Islet of Langerhans (tissue), 1 donor: Measurements from ENCODE around the gene HSP90AB1.

Experiments used
- FAIRE-seq: peaks from one replicate; lab custom pipeline; 2011; peaks lifted over from hg19 to GRCh38; lab: Jason Lieb, UNC

The HSP90AB1 gene

GRCh38 chr6:44269178-44269920, 22.4 kb downstream of the HSP90AB1 start:
- FAIRE-seq = no peak

DNA sequence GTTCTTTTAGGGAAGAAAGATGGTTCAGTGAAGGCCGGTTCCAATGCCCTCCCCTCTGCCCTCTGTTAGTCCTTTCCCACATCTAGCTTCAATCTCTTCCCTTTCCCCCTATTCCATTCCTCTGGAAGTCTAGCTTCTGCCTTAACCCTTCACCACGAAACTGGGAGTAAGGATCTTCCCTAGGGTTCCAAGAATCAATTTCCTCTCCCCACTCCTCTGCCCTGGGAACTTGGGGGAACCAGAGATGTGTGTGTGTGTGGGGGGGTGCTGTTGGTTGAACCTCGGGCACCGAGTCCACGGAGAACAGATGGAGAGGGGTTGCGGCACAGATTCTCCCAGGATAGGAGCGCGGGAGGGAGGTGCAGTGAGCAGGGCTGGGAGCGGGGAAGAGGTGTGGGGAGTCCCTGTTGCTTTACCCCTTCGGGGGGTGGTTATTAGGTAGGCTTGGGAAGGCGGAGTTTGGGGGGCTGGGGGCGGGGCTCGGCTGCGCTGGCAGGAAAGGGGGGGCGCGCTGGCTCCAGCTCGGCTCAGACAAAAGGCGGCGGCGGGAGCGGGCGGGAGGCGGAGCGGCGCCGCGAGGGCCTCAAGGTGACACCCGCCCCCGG, 23.1 kb downstream of the HSP90AB1 start, which contains the start of gene TMEM151B:
TMEM151B (plus strand) TSS at position 530 of the 605 bp plus-strand sequence. CDS start 293 bp downstream, outside the sequence.
- no peak for FAIRE-seq

DNA sequence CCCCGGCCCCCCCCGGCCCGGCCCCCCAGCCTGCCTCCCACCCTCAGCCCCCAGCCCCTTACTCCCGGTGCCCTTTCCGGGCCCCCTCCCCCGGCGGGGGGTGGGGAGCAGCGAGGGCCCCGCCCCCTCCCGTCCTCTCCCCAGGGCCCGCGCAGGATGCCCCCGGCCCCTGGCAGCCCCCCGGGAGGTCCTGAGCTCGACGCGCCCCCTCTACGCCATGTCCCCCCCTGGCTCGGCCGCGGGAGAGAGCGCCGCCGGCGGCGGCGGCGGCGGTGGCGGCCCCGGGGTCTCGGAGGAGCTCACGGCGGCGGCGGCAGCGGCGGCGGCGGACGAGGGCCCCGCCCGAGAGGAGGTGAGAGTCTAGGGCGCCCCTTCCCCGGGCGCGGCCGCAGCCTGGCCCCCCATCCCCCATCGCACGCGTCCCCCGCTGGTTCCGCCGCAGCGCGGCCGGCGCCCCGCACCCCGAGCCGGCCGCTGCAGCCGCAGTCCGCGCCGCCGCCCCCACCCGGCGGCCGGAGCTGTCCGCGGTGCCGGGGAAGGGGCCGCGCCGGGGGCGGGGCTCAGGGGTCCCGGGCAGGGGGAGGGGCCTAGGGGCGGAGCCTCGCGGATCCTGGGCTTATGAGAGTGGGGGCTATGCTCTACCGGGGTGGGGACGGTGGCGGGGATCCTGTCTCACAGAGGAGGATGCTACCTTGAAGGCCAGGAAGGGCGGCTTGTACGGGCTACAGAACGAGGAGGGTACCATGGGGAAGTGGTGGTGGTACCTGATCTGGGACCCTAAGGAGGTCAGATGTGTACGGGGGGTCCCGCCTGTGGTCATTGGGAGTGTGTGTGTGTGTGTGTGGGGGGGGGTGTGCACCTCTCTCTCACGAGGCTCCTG, 23.9 kb downstream of the HSP90AB1 start:
- no peak for FAIRE-seq

GRCh38 chr6:44271406-44271723, 24.5 kb downstream of the HSP90AB1 start:
- FAIRE-seq = no peak

DNA sequence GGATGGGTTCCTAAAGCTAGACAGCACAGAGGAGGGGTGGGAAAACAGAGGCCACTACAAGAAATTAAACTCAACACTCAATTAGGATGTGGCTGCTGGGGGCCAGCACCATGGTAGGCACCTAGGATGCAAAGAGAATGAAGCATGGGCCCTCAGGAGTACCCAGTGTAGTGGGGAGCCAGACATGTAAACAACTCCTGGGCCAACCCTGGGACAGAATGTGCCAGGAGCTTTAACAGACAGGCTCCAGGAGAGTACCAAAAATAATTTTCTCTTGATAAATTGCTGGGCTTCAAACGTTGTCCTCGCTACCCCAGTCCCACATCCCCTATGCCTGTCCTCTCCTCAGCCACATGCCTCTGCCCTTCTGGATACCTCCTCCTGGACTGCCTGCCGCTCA, 25.0 kb downstream of the HSP90AB1 start:
- FAIRE-seq = no peak

DNA sequence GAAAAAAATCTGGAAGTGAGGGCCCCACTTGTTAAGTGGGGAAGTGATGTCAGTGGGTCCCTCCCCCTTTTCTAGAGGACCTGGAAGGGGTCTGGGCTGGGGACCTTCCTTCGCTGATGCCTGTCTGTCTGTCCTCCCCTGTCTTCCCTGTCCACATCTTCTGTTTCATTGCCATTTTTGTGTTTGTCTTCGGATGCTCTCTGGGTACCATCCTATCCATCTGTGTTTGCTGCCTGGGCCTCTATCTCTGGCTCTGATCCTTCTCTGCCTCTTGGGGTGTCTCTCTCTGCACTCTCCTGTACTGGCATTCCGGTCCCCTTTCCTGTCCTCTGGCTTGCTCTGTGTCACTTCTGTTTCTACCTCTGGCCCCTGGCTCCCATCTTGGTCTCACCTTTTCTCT, 25.6 kb downstream of the HSP90AB1 start:
- FAIRE-seq = no peak

DNA sequence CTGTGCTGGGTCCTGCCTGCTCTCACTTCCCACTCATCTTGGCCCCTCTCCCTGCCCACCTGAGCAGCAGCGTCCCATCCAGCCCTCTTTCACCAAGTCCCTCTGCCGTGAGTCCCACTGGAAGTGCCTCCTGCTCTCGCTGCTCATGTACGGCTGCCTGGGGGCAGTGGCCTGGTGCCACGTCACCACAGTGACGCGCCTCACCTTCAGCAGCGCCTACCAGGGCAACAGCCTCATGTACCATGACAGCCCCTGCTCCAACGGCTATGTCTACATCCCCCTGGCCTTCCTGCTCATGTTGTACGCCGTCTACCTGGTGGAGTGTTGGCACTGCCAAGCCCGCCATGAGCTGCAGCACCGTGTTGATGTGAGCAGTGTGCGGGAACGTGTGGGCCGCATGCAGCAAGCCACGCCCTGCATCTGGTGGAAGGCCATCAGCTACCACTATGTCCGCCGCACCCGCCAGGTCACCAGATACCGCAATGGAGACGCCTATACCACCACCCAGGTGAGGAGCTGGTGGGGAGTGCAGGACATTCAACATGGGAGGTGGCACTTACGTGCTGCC, 26.2 kb downstream of the HSP90AB1 start:
- FAIRE-seq = no peak

DNA sequence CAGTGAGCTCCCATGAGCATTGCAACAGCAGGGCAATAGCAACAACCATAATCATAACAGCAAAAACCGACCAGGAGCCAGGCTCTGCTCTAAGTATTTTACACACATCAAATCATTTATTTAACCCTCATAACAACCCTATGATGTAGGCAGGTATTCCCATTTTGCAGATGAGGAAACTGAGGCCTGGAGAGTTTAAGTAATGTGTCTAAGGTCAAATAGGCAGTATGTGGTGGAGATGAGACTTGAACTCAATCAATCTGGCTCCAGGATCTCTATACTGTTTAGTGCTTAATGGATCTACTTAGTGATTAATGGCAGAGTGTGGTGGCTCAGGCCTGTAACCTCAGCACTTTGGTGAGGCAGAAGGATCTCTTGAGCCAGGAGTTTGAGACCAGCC, 26.7 kb downstream of the HSP90AB1 start:
- no peak for FAIRE-seq

GRCh38 chr6:44275271-44275748, 28.4 kb downstream of the HSP90AB1 start:
- FAIRE-seq = no peak

DNA sequence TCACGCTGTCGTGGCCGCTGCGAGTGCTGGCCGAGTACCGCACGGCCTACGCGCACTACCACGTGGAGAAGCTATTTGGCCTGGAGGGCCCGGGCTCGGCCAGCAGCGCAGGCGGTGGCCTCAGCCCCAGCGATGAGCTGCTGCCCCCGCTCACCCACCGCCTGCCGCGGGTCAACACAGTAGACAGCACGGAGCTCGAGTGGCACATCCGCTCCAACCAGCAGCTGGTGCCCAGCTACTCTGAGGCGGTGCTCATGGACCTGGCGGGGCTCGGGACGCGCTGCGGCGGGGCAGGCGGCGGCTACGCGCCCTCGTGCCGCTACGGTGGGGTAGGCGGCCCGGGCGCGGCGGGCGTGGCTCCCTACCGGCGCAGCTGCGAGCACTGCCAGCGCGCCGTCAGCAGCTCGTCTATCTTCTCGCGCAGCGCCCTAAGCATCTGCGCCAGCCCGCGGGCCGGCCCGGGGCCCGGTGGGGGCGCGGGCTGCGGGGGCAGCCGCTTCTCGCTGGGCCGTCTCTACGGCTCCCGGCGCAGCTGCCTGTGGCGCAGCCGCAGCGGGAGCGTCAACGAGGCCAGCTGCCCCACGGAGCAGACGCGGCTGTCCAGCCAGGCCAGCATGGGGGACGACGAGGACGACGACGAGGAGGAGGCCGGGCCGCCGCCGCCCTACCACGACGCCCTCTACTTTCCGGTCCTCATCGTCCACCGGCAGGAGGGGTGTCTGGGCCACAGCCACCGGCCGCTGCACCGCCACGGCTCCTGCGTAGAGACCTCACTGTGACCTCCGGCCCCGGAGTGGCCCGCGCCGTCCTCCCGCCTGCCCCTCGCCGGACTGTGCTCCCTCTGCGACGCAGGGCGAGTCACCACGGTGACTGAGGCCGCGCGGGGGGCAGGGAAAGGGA, 29.1 kb downstream of the HSP90AB1 start:
- FAIRE-seq = no peak

DNA sequence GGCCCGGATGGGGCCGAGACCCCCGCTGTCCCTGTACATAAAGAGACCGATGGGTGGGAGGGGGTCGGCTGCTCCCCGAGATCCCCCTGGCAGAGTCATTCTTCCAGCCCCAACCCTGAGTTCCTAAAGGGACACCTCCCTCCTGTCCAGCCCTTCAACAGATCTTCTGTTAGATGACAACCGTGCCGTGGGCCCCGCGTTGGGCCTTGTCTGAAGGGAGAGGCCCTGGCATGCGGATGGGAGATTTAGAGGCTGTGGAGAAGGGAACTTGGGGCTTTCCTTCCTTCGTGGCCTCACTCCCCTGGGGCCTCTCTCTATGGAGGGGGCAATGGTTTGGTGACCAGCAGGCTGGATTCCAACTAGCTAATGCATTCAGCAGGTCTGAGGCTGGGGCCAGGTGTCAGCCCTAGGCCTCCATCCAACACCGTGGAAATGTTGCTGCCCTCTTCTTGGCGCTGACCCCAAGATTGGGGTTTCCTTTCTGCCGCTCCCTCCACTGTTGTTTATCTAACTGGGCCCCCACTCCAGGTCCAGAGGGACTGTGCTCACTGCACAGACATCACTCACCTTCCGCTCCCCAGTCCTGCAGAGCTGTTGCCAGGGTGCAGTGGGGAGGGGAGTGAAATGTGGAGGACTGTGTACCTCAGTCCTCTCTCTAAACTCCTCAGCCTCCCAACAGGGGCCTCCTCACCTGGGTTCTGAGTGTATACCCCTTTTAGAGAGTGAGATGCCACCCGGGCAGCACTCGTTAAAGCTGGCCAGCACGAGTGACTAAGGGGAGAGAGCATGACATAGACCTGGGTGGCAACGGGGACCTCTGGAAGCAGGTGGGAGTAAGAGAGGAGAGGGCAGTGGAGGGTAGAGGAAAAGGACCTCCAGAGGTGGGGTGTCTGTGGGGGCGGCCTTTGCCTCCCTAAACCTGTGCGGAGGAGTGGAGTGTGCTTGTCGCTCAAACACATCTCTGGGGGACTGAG, 30.1 kb downstream of the HSP90AB1 start:
- FAIRE-seq = no peak

GRCh38 chr6:44277763-44278162, 30.9 kb downstream of the HSP90AB1 start:
- FAIRE-seq = no peak

DNA sequence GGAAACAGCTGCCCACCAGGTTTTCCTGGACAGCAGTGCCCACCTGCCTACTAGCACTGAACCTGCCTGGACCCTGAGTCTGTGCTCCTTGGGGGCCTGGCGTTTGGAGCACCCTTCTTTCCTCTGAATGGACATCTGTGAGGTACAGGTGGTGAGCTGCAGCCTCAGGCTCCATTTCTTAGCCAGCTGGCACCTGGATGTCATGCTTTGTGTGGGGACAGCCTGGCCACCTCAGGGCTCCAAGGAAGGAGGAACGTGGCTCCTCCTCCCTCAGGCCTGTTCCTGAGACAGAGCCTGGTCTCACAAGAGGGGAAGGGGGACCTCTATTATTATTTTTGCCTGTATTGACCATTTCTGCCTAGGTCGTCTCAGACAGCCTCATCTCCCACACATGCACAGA, 31.4 kb downstream of the HSP90AB1 start:
- no peak for FAIRE-seq

DNA sequence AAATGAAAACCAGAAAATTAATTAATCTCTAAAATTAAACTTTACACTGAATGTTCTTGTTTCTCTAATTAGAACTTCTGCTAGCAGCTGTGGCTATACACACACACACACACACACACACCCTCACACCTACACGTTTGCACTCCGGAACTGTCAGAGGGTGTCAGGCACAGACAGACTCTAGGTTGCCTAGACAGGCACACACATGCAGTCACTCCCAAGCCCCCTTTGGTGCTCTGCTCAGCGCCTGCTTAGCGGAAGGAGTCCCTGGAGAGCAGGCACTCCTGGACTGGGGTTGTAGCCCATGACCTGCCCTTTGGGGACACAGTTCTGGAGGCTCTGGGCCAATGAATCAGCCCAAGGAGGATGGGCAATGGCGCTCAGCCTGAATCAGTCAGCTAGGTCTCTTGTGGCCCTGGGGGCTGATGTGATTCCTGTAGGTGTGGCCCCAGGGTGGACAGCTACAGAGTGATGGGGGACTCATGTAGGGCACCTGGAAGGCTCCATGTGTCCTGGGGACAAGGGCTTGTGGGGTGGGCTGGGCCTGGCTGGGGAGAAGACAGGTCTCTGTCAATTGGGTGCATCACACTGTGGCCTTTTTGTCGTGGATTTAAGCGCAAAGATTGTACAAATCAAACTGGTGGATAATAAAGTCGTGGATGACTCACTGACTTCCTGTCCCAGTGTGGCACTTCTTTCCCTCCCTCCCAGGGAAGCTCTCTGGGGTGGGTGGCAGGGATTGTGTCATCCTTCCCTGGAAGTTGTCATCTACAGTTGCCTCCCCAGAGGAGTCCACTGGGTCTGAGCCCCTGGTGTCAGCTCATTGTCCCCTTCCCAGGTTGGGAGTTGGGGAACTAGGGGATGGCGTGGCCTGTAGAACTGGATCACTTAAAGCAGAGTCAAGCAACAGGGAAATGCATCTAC, 32.1 kb downstream of the HSP90AB1 start:
- FAIRE-seq = no peak

- FAIRE-seq = no peak
Observed at GRCh38 chr6:44284121-44284520, 37.2 kb downstream of the HSP90AB1 start.

- FAIRE-seq = no peak
Observed at GRCh38 chr6:44284867-44285266, 38.0 kb downstream of the HSP90AB1 start.

DNA sequence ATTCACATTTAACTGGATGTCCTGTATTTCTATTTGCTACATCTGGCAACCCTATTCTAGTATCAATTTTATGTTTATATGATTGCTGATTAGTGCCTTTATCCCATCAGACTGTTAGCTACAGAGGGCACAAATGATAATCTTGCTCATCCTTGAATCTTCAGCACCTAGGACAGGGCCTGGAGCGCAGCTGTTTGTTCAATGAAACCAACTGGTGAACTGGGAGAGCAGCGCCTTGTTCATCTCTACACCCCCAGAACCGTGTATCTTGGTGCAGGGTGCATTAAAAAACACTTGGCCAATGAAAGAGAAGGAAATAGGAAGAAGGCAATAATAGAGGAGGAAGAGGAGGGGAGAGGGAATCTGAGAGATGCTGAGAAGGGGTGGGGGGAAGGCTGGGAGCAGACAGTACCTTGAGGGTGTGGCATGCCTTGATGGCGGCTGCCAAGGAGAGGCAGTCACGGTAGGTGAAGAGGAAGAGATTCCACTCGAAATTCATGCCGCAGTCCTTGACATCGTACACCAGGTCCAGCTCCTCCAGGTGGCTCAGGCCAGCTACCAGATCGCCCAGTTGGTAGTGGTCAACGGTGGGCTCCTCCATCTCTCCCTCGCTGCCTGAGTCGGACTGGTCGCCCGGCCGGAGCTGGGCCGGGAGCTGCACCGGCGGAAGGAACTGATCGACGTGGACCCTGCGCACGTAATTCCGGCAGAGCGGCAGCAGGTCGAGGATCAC, 38.8 kb downstream of the HSP90AB1 start:
- no peak for FAIRE-seq

- FAIRE-seq = no peak
Observed at GRCh38 chr6:44286285-44286565, 39.3 kb downstream of the HSP90AB1 start.

DNA sequence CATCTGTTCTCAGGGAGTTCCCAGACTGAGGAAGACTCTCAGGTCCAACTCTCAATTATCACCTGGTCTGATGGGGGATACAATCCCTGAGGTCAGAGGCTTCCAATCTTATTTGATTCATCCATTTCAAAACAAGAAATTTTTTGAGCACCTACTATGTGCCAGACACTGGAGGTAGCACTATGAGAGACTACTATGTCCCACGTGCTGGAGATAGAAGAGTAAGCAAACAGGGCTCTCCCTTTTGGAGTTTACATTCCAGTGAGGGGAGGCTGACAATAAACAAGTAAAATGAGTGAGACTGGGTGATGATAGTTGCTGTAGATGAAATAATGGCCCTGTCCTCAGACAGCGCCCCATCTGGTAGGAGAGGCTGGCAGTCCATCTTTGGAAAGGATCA, 39.8 kb downstream of the HSP90AB1 start:
- FAIRE-seq = no peak
